H9 (cell line): ENCODE measurements around the gene TMEM192. TPM values are rescaled to one million over a fixed set of nuclear protein-coding genes. Genes with fewer than 3 reads are reported as not detected.

Source experiments
- DNase-seq: peaks from one replicate; pipeline ENCODE4 v3.0.0-alpha.2; 2017
- H2AFZ ChIP-seq: one replicate; pipeline ENCODE4 v1.6.1; 2013; ENCODE audit warnings: mild to moderate bottlenecking, low read length, control low read depth, moderate library complexity
- H2AK5ac ChIP-seq: 2 replicates; pipeline ENCODE4 v1.6.1; 2013; ENCODE audit warnings: low read length, control low read depth, mixed read lengths; ENCODE audit not compliant: insufficient read length
- H2BK120ac ChIP-seq: one replicate; pipeline ENCODE4 v1.6.1; 2013; ENCODE audit warnings: low read depth, mild to moderate bottlenecking, low read length, control low read depth, inconsistent platforms; ENCODE audit not compliant: poor library complexity, severe bottlenecking
- H2BK12ac ChIP-seq: 2 replicates; pipeline ENCODE4 v1.6.1; 2013; ENCODE audit warnings: low read length, control low read depth, mixed read lengths, low read depth; ENCODE audit not compliant: insufficient read length
- H2BK15ac ChIP-seq: 2 replicates; pipeline ENCODE4 v1.6.1; 2013; ENCODE audit warnings: low read depth, low read length, control low read depth
- H2BK20ac ChIP-seq: one replicate; pipeline ENCODE4 v1.6.1; 2013; ENCODE audit warnings: low read depth, mild to moderate bottlenecking, low read length, control low read depth, inconsistent platforms; ENCODE audit not compliant: poor library complexity, severe bottlenecking
- H2BK5ac ChIP-seq: 2 replicates; pipeline ENCODE4 v1.6.1; 2013; ENCODE audit warnings: low read length, control low read depth, mixed read lengths; ENCODE audit not compliant: insufficient read length
- H3K14ac ChIP-seq: 2 replicates; pipeline ENCODE4 v1.6.1; 2013; ENCODE audit warnings: low read length, control low read depth; ENCODE audit not compliant: insufficient read depth
- H3K18ac ChIP-seq: 2 replicates; pipeline ENCODE4 v1.6.1; 2013; ENCODE audit warnings: low read depth, mild to moderate bottlenecking, mixed read lengths, low read length, control low read depth; ENCODE audit not compliant: insufficient read length
- H3K23ac ChIP-seq: 2 replicates; pipeline ENCODE4 v1.6.1; 2013; ENCODE audit warnings: low read length, control low read depth, mixed read lengths, low read depth; ENCODE audit not compliant: insufficient read length
- H3K23me2 ChIP-seq: 2 replicates; pipeline ENCODE4 v1.6.1; 2013; ENCODE audit warnings: low read depth, mild to moderate bottlenecking, mixed read lengths, low read length, control low read depth; ENCODE audit not compliant: insufficient read length, poor library complexity, severe bottlenecking
- H3K27ac ChIP-seq: 2 replicates; pipeline ENCODE4 v1.5.1; 2013; ENCODE audit warnings: low read length, control low read depth, mixed read lengths, low read depth; ENCODE audit not compliant: insufficient read length
- H3K27me3 ChIP-seq: 2 replicates; pipeline ENCODE4 v1.6.1; 2013; ENCODE audit warnings: low read length, control low read depth, inconsistent platforms; ENCODE audit not compliant: insufficient read depth
- H3K4ac ChIP-seq: 2 replicates; pipeline ENCODE4 v1.6.1; 2013; ENCODE audit warnings: low read depth, mild to moderate bottlenecking, control low read depth, inconsistent platforms, low read length, moderate library complexity
- H3K4me1 ChIP-seq: 2 replicates; pipeline ENCODE4 v1.6.1; 2013; ENCODE audit warnings: low read length, control low read depth, inconsistent platforms; ENCODE audit not compliant: insufficient read depth
- H3K4me2 ChIP-seq: 2 replicates; pipeline ENCODE4 v1.6.1; 2013; ENCODE audit warnings: low read length, control low read depth, mixed read lengths; ENCODE audit not compliant: insufficient read length, insufficient read depth
- H3K56ac ChIP-seq: 2 replicates; pipeline ENCODE4 v1.6.1; 2013; ENCODE audit warnings: low read depth, mild to moderate bottlenecking, mixed read lengths, low read length, control low read depth; ENCODE audit not compliant: insufficient read length
- H3K79me1 ChIP-seq: 2 replicates; pipeline ENCODE4 v1.6.1; 2013; ENCODE audit warnings: low read depth, mild to moderate bottlenecking, moderate library complexity, low read length, control low read depth, inconsistent platforms; ENCODE audit not compliant: insufficient read depth, poor library complexity, severe bottlenecking
- H3K79me2 ChIP-seq: 2 replicates; pipeline ENCODE4 v1.6.1; 2013; ENCODE audit warnings: low read length, control low read depth, inconsistent platforms; ENCODE audit not compliant: insufficient read depth
- H3K9ac ChIP-seq: 2 replicates; pipeline ENCODE4 v1.6.1; 2013; ENCODE audit warnings: low read length, control low read depth, mixed read lengths; ENCODE audit not compliant: insufficient read length; ENCODE audit errors: extremely low read depth
- H3K9me3 ChIP-seq: one replicate; pipeline ENCODE4 v1.6.1; 2013; ENCODE audit warnings: low read depth, low read length, inconsistent platforms; ENCODE audit not compliant: control insufficient read depth
- H3T11ph ChIP-seq: one replicate; pipeline ENCODE4 v1.6.1; 2013; ENCODE audit warnings: mild to moderate bottlenecking, low read length, control low read depth, inconsistent platforms
- H4K20me1 ChIP-seq: one replicate; pipeline ENCODE4 v1.6.1; 2013; ENCODE audit not compliant: control insufficient read depth, insufficient read length, insufficient read depth
- H4K5ac ChIP-seq: 2 replicates; pipeline ENCODE4 v1.6.1; 2013; ENCODE audit warnings: low read depth, mild to moderate bottlenecking, mixed read lengths, low read length, control low read depth; ENCODE audit not compliant: insufficient read length
- H4K8ac ChIP-seq: replicated peaks from 2 replicates; pipeline ENCODE4 v1.6.1; 2013; ENCODE audit warnings: low read length, control low read depth, mixed read lengths, low read depth; ENCODE audit not compliant: insufficient read length
- H4K91ac ChIP-seq: 2 replicates; pipeline ENCODE4 v1.6.1; 2013; ENCODE audit warnings: low read depth, mild to moderate bottlenecking, moderate library complexity, mixed read lengths, low read length, control low read depth; ENCODE audit not compliant: insufficient read length
- H3K27ac Mint-ChIP-seq, 3 experiments: 2 replicates in 2 of 3; 3 replicates in 1 of 3; pipeline ENCODE4 v1.8.0; 2020 to 2021; ENCODE audit warnings: mixed read lengths in 3 of 3, mild to moderate bottlenecking in 1 of 3, moderate library complexity in 1 of 3
- H3K27me3 Mint-ChIP-seq: 2 replicates; pipeline ENCODE4 v1.8.0; 2021; ENCODE audit warnings: low read depth, mild to moderate bottlenecking, moderate library complexity, mixed read lengths
- H3K36me3 Mint-ChIP-seq, 3 experiments: 2 replicates in 2 of 3; 3 replicates in 1 of 3; pipeline ENCODE4 v1.8.0; 2020 to 2021; ENCODE audit warnings: low read depth in 3 of 3, mixed read lengths in 3 of 3; ENCODE audit not compliant: insufficient read depth in 1 of 3
- H3K4me1 Mint-ChIP-seq, 2 experiments: 2 replicates each; pipeline ENCODE4 v1.8.0; 2020; ENCODE audit warnings: mixed read lengths in 2 of 2
- H3K4me3 Mint-ChIP-seq, 2 experiments: 2 replicates in 1 of 2; 3 replicates in 1 of 2; pipeline ENCODE4 v1.8.0; 2020 to 2021; ENCODE audit warnings: mild to moderate bottlenecking in 2 of 2, mixed read lengths in 2 of 2, moderate library complexity in 1 of 2
- H3K9me3 Mint-ChIP-seq, 2 experiments: 2 replicates in 1 of 2; 3 replicates in 1 of 2; pipeline ENCODE4 v1.8.0; 2020; ENCODE audit warnings: mild to moderate bottlenecking in 2 of 2, mixed read lengths in 2 of 2, moderate library complexity in 1 of 2
- WGBS: extraction: QIAGEN DNeasy Blood & Tissue Kit; methylation state at CpG from one replicate; pipeline ENCODE4 v1.1.7; 2013; ENCODE audit warnings: missing lambda C conversion rate, low lambda C conversion rate, mixed read lengths; ENCODE audit not compliant: insufficient read length; ENCODE audit errors: extremely low coverage; 5-methylcytosine and 5-hydroxymethylcytosine counted together
- total RNA-seq: library from RNA; stranded (reverse); gene quantifications from 2 replicates; pipeline ENCODE4 v1.2.1, GENCODE V29; 2021
- TF ChIP-seq, protein P1 (sequence below): fragments of 200-600 bp; sonication (generic); conservative IDR thresholded peaks from 3 replicates; pipeline ENCODE4 v1.8.0; 2021; ENCODE audit warnings: antibody characterized with exemption, mild to moderate bottlenecking

The TMEM192 gene
- total RNA-seq, 1 experiment from 2014 or later = 8.3 TPM

- H3K23me2 ChIP-seq = no peaks in the 10 kb centered on the region
- no peak overlapping the region for H3K4ac ChIP-seq
- H4K91ac ChIP-seq = no peak overlapping the region
- no peak overlapping the region for H2AFZ ChIP-seq
- no peak overlapping the region for H3T11ph ChIP-seq
- H3K27ac Mint-ChIP-seq = no peak overlapping the region
- H2BK15ac ChIP-seq = no peak overlapping the region
- H3K79me1 ChIP-seq = no peaks in the 10 kb centered on the region
- DNase-seq = no peak
- peaks cover 0 to 2% (median 0%) of the 10 kb centered on the region in 3 experiments; a peak in 1 of 7 replicates for H3K36me3 Mint-ChIP-seq
- no peaks in the 10 kb centered on the region for H3K4me1 ChIP-seq
- no peaks in the 10 kb centered on the region for H3K27me3 ChIP-seq
- no CpG with 5 or more reads among the region's 3 CpGs for WGBS
- H3K56ac ChIP-seq = no peak overlapping the region
- H2AK5ac ChIP-seq = no peak overlapping the region
- no peak overlapping the region for H3K14ac ChIP-seq
- no peaks in the 10 kb centered on the region for H4K20me1 ChIP-seq
- TF ChIP-seq, protein P1, sequence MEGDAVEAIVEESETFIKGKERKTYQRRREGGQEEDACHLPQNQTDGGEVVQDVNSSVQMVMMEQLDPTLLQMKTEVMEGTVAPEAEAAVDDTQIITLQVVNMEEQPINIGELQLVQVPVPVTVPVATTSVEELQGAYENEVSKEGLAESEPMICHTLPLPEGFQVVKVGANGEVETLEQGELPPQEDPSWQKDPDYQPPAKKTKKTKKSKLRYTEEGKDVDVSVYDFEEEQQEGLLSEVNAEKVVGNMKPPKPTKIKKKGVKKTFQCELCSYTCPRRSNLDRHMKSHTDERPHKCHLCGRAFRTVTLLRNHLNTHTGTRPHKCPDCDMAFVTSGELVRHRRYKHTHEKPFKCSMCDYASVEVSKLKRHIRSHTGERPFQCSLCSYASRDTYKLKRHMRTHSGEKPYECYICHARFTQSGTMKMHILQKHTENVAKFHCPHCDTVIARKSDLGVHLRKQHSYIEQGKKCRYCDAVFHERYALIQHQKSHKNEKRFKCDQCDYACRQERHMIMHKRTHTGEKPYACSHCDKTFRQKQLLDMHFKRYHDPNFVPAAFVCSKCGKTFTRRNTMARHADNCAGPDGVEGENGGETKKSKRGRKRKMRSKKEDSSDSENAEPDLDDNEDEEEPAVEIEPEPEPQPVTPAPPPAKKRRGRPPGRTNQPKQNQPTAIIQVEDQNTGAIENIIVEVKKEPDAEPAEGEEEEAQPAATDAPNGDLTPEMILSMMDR = no peak
- peaks cover 11 to 20% of the 10 kb centered on the region in 2 experiments for H3K4me1 Mint-ChIP-seq
- no peak overlapping the region for H3K4me2 ChIP-seq
- H3K9me3 Mint-ChIP-seq = no peaks in the 10 kb centered on the region
- no peak overlapping the region for H4K8ac ChIP-seq
- no peak overlapping the region for H4K5ac ChIP-seq
- no peak overlapping the region for H3K18ac ChIP-seq
- H2BK5ac ChIP-seq = no peak overlapping the region
- no peak overlapping the region for H3K4me3 Mint-ChIP-seq
- no peaks in the 10 kb centered on the region for H3K79me2 ChIP-seq
- no peak overlapping the region for H2BK120ac ChIP-seq
- H2BK20ac ChIP-seq = no peak overlapping the region
- H2BK12ac ChIP-seq = no peak overlapping the region
- no peaks in the 10 kb centered on the region for H3K27me3 Mint-ChIP-seq
- H3K9me3 ChIP-seq = no peaks in the 10 kb centered on the region
- H3K27ac ChIP-seq = no peak overlapping the region
- no peak overlapping the region for H3K9ac ChIP-seq
- no peak overlapping the region for H3K23ac ChIP-seq
Measured at GRCh38 chr4:165115301-165115700, 2.6 kb upstream of the TMEM192 start.
